HS-27A (cell line): ENCODE results near the gene PAOX.
A peak's percentile ranks its signal among the peaks of the same experiment; 100 is the strongest.
"Not testable (repeated sequence)": the region's sequence is repeated elsewhere in the genome, so short reads cannot be mapped to it uniquely, and the experiment has no call there.

Experiments used
- DNase-seq: peaks from one replicate; pipeline ENCODE4 v3.0.0-alpha.2; 2012; ENCODE audit warnings: low read depth, missing footprints

Gene PAOX

DNA sequence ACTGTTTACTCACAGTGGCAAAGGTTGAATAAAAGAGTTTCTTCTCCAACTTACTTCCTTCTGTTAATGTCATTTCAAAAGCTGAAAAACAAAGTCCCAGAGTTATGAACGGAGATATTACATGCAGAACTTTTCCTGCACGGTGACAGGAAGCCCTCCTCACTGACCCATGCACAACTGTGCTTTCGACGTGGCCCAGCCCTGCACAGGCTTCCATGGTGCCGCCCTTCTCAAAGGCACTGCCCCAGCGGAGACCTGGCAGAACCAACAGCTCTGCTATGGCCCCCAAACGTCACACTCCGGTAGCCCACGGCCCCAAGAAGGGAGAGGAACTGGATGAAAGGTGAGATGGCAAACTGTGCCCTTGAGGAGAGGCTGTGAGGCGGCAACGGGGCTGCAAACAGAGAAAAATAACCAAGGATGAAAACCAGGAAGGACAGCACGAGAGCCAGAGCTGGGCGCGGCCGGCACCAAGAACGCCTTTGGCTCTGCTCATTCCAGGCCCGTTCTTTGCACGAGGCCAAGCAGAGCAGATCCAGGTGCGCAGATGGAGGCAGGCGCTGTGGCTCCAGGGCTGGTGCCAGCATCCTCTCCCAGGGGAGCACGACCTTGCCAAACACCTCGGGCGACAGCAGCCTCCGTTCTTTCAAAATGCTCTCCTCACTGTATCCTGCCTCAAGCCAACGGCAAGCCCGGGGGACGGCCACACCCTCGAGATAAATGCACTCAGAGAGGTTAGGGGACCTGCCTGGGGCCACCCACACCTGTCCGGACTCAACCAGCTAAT is 14.2 kb upstream of the PAOX start:
- no peak for DNase-seq

GRCh38 chr10:133365461-133366129 is 13.5 kb upstream of the PAOX start:
- no peak for DNase-seq

DNA sequence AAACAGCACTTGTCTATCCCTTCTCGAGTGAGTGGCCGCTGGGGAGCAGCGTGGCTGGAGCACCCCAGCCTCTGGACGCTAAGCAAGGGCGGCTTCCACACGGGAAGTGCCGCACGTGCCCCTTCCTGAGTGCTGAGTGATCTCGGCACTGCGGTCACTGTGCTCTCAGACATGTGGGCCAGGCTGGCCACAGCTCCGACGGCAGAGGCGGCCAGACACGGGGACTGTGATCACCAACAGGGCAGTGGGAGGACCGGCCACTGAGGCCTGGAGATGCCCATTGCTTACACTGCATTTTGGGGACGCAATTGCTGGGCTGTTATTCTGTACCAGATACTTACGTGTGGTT is 13.0 kb upstream of the PAOX start:
- no peak for DNase-seq

- DNase-seq: no peak
Observed at GRCh38 chr10:133366751-133367150, 12.3 kb upstream of the PAOX start.

- not testable (repeated sequence) for DNase-seq
Observed at GRCh38 chr10:133367461-133367860, 11.6 kb upstream of the PAOX start.

DNA sequence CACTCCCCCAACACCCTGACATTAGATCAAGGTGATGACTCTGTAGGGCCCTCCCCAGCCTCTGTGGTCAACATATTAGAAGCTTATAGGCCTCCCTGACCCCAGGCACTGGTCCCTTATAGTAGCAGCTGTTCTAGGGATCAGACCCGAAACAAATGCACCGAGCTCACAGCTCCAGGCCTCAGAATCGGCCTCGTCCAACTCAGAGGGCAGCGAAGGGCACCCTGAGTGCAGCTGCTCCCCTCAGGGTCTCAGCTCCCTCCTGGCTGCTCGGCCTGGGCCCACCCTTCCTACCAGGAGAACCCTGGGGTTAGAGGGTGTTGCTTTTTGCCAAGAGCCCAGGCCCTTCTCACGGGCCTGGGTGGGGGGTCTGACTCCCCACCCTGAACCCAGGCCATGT is 10.9 kb upstream of the PAOX start:
- no peak for DNase-seq

GRCh38 chr10:133370030-133370786 is 8.9 kb upstream of the PAOX start:
- no peak for DNase-seq

- no peak for DNase-seq
Observed at GRCh38 chr10:133372507-133372906, 6.6 kb upstream of the PAOX start.

GRCh38 chr10:133373174-133374090 is 5.6 kb upstream of the PAOX start, which contains the start of gene ECHS1:
ECHS1 (minus strand) TSS chr10:133373354; CDS start chr10:133373333, 21 bp downstream.
- peak; percentile 40 for DNase-seq

DNA sequence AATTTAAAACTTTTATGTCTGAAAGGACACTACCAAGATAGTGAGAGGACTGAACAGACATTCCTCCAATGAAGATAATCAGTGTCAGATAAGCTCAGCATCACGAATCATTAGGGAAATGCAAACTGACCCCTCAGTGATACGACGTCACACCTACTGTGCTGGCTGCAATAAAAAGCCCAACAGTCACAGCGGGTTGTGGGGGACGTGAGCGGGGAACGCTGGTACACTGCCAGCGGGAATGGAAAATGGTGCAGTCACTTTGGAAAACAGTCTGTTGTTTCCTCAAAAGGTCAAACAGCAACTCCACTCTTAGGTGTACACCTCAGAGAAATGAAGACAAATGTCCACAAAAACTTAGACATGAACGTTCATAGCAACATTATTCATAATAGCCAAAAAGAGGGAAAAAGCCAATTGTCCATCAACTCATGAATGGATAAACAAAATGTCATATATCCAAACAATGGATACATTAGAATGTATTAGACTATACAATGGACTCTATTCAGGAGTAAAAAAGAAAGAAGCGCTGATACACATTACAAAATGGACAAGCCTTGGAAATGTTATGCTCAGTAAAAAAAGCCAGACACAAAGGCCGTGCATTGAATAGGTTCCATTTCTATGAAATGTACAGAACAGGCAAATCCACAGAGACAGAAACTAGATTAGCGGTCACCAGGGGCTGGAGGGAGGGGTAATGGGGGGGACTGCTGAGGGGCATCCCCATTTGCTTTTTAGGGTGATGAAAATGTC is 3.5 kb upstream of the PAOX start:
- DNase-seq: no peak

DNA sequence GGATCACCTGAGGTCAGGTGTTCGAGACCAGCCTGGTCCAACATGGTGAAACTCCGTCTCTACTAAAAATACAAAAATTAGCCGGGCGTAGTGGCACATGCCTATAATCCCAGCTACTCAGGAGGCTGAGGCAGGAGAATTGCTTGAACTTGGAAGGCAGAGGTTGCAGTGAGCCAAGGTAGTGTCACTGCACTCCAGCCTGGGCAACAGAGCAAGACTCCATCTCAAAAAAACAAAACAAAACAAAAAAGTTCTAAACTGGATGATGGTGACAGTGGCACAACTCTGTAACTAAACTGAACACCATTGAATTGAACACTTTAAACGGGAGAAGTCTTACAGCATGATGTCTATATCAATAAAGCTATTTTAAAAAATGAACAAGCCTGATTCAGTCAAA is 2.9 kb upstream of the PAOX start:
- not testable (repeated sequence) for DNase-seq

- no peak for DNase-seq
Observed at GRCh38 chr10:133377025-133377817, 1.8 kb upstream of the PAOX start.

DNA sequence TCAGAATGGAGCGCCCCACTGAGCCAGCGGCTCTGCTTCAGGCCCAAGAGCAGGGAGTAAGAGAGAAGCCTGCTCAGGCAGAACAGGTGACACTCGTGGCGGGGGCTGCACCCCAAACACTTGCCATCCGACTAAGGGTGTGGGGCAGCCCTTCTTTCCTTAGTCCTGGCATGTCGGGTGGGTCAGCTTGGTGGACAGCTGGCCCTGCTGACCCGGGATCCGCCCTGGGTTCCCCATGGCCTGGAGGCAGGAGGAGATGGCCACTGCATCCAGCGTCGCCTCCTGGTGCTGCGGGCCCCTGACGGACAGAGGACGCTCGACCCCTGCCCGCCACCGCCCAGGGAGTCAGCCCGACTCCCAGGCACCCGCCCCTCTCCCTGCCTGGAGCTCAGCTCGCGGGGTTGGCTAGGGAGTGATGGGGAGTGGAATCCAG is 1.2 kb upstream of the PAOX start:
- DNase-seq: no peak

- no peak for DNase-seq
Observed at GRCh38 chr10:133378251-133379096, 588 bp upstream of the PAOX start.

- no peak for DNase-seq
Observed at GRCh38 chr10:133379801-133380666, 972 bp downstream of the PAOX start.

DNA sequence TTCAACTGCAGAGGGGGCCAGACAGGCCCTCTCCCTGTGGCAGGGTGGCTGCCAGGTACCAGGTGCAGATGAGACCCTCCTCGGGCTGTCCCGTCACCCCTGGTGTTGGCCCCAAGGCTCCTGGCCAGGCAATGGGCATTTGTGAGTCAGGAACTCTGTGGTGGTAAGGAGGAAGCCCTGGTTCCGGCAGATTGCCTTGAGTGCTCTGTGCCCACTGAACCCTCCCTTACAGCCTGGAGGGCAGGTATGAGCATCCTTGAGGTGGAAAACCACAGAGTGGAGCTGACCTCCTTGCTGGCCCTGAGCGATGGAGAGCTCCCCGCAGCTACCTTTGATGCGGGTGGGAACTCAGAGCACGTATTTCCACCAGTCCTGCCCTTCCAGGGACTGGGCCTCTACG is 2.0 kb downstream of the PAOX start:
- no peak for DNase-seq

- no peak for DNase-seq
Observed at GRCh38 chr10:133383551-133383950, 4.5 kb downstream of the PAOX start.

GRCh38 chr10:133384071-133384470 is 5.0 kb downstream of the PAOX start:
- DNase-seq: no peak
